Activated gamma-delta T cell (primary cell): Measurements from ENCODE around the gene CEMIP.

Experiments used
- DNase-seq: peaks from one replicate; lab custom pipeline; 2025; lab: John Stamatoyannopoulos, UW
- total RNA-seq, 2 donors: gene quantifications; one replicate each; lab custom pipeline; 2026; lab: John Stamatoyannopoulos, UW

CEMIP gene
- total RNA-seq, result 0.20 to 0.31 reads per million in 2 donors

DNA sequence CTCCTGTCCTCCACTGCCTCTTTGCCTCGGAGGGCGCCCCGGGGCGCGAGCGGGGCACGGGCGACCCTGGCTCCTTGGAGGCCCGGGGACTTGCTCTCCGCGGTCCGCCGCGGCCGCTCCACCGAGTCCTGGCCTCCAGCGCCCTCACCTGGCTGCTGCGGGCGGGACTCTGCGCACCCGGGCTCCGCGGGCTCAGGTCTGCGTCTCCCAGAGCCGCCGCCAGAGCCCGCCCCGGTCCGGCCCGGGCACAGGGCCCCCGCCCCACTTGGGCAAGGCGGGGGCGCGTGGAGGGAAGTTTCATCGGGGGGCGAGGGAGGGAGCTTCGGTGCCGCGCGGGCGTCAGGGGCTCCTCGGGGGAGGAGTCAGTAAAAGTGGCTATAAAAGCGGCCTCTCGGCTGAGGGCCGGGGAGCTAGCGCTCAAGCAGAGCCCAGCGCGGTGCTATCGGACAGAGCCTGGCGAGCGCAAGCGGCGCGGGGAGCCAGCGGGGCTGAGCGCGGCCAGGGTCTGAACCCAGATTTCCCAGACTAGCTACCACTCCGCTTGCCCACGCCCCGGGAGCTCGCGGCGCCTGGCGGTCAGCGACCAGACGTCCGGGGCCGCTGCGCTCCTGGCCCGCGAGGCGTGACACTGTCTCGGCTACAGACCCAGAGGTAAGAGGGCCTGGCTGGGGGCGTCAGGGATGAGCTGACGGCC is at the start of gene CEMIP:
CEMIP (plus strand) TSS at position 407 of the 694 bp plus-strand sequence. CDS start 94,510 bp downstream, outside the sequence.
- no peak for DNase-seq

DNA sequence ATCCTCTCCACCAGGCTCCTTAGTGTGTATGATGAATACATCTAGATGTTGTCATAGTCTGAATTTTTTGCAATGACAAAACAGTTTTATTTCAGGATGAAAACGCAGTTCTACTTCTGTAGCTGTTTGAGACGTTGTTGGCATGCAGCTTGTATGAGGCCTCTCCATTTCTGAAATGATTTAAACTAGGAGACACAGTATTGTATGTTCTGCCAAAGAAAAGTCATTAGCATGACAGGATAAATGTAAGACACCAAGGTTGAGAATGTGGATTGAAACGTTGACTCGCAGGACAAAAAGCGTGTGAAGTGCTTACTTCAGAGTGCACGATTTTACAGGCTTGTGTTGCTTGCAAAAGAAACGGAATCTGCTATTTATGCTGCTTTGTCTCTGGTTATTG is 48.8 kb upstream of the CEMIP start:
- no peak for DNase-seq

- no peak for DNase-seq
These were observed 48.2 kb upstream of the CEMIP start for GRCh38 chr15:80730926-80731325.

DNA sequence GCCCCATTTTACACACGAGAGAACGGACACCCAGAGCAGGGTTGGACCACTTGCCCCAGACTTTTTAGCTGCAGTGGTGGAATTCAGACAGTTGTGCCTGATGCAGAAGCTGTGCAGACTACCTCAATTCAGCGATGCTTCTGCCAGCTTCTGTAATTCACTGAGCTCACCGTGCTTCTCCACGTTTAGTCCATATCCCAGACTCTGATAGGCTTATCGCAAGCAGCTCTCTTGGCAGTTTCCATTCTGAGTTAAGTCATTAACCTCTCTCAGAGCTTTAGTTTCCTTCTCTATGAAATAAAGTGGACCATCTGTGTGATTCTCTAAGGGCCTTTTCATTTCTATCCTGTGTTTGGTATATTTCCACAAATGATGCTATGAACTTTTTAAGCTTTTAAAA is 47.0 kb upstream of the CEMIP start:
- DNase-seq, result no peak

DNA sequence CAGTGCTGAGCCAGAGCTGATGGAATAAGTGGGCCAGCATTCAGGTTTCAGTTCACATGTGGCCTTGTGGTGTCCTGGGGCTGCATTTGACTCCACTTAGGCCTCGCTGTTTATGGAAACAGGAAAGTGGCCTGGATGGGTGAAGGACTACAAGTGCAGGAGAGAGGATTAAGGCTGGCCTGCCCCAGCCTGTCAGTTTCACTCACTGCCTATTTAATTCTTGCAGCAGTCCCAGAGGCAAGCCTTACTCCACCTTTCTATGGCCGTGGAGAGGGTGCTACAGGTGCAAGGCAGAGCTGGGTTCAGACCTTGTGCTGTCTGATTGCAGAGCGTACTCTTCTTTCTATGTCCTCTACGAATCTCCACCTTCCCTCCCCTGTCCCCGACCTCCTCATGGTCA is 46.4 kb upstream of the CEMIP start:
- no peak for DNase-seq

DNA sequence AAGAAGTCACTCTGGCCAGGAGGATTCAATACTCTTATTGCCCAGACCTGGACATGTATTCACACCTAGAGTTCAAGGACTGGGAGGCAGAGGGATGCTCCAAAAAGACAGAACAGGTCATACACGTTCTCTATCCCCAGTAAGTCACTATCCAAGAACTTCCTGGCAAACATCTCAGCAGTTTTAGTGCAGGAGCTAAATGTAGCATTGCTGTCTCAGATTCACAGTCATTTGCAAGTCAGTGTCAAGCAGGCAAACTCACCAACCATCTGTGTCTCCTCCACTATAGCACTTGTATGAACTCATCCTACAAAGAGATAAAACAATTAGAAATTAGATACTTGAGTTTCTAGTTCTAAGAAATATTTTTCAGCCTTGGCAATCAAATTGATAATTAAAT is 45.7 kb upstream of the CEMIP start:
- no peak for DNase-seq

DNA sequence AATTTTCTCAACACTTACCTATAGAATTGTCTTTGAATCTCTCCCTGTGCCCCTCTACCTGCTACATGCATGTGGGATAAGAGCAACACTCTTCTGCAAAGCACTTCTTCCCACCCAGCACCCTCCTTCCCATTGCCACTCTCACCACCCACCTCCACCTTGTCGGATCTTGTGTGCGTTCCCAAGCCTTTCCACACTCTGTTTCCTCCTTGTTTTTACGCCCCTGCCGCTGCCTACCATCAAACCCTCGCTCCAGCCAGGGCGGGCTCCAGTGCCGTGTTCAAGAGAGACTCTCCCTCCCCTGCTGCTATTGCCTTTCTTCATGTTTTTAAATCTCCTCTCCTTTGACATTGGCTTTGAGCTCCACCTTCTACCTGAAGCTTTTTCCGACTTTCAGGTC is 43.8 kb upstream of the CEMIP start:
- DNase-seq, result no peak

GRCh38 chr15:80736560-80736959 is 42.6 kb upstream of the CEMIP start:
- no peak for DNase-seq

GRCh38 chr15:80739919-80740318 is 39.3 kb upstream of the CEMIP start:
- no peak for DNase-seq

- no peak for DNase-seq
These were observed 37.1 kb upstream of the CEMIP start for GRCh38 chr15:80742081-80742480.

- no peak for DNase-seq
These were observed 35.9 kb upstream of the CEMIP start for GRCh38 chr15:80743189-80743833.

DNA sequence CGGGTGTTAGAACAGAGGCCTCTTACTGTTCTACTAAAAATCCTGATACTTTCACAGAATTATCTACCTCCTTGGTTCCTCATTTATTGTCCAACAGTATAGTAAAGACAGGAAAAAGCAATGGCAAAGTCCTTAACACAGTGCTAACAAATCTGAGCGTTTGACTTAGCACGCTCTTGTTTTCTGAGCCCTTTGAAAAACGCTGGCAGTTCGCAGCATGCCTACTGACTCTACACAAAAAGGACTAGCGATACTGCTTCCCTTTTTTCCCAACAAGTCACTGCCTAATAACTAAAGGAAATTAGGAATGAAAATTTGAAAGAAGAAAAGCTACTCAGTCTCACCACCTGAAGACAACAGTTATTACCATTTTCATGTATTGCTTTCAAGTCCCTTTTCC is 34.8 kb upstream of the CEMIP start:
- DNase-seq, result no peak

DNA sequence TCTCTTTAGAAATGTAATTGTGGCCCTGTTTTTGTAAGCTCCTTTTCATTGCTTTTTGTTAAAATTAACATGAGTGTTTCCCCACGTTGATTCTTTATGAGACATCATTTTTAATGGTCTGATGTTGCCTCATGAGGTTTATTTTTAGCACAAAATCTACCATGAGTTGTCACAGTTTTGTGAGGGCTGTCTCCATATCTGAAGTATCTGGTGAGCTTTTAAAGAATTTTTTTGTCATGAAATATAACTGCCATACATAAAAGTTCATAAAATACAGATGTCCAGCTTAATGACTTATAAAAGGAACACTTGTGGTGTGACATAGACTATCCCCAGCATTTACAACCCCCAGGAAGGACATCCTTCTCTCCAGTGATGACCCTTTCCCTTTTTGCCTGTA is 34.3 kb upstream of the CEMIP start:
- DNase-seq, result no peak

- DNase-seq, result no peak
These were observed 33.3 kb upstream of the CEMIP start for GRCh38 chr15:80745888-80746287.

GRCh38 chr15:80747317-80748053 is 31.7 kb upstream of the CEMIP start:
- DNase-seq, result no peak

DNA sequence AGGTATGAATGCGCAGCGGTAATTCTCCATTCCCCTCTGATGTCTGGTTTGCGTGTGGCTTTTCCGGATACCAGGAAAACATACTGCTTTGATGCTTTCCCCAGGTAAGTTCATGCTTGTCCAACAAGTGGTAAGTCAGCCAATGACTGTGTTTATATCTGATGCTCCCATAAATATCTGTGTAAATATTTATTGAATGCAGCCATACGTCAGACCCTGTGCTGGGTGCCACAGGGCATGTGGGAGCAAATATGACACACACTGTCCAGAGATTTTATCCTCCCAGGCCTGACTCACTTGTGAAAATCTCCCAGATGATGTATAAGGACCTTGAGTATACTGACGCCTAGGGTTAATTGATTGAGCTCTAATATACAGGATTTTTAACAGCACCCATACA is 29.6 kb upstream of the CEMIP start:
- DNase-seq, result no peak

GRCh38 chr15:80750575-80750974 is 28.6 kb upstream of the CEMIP start:
- no peak for DNase-seq

GRCh38 chr15:80752204-80752603 is 27.0 kb upstream of the CEMIP start:
- no peak for DNase-seq

GRCh38 chr15:80753161-80753560 is 26.0 kb upstream of the CEMIP start:
- no peak for DNase-seq

GRCh38 chr15:80754014-80754413 is 25.2 kb upstream of the CEMIP start:
- DNase-seq, result no peak

- no peak for DNase-seq
These were observed 23.3 kb upstream of the CEMIP start for GRCh38 chr15:80755885-80756284.

GRCh38 chr15:80758130-80758745 is 20.9 kb upstream of the CEMIP start:
- DNase-seq, result no peak

GRCh38 chr15:80760960-80761359 is 18.2 kb upstream of the CEMIP start:
- DNase-seq, result no peak
